ENCODE data around the gene SIGLEC1.

Gene SIGLEC1

DNA sequence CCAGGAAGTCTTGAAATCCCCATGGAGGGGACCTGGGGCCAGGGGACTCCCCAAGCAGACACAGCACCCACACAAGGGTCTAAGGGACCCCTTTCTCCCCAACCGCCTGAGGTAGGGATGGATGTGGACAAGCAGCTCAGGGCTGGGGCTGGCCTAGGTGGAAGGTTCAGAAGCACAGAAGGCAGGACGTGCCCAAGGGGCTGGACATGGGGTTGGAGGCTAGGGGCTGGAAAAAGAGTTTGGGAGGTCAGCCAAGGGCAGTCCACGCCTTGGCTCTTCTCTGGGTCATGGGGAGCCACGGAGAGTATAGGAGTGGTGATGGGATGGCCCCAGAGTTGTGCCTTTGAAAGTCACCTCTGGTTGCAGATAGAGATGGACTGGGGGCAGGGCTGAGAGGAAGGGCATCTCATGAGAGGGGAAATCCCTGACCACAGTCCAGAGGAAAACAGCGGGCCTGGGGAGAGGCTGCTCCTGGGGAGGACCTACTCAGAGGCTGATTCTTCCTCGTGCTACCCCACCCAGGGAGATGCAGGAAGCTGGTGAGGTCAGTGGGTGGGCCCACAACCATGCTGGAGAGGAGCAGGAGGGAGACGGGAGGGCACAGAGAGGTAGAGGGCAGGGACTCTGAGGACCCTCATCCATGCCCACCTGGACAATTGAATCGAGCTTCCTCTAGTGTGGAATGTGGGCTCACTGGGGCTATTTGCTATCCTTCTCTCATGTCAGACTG, 17.6 kb upstream of the SIGLEC1 start:
- Mint-ChIP-seq H3K4me3 (no peak overlapping the region), H3K9me3 (no peaks in the 10 kb centered on the region), H3K36me3 (ENCODE audit: insufficient read depth) (no peaks in the 10 kb centered on the region), H3K27me3 (peaks cover 78% of the 10 kb centered on the region), H3K27ac (ENCODE audit: low read depth) (no peak overlapping the region), H3K4me1 (no peaks in the 10 kb centered on the region)
- ATAC-seq (replicated peaks; ENCODE audit: extremely low read depth, poor library complexity, severe bottlenecking) (no peak), DNase-seq (ENCODE audit: low spot score in 2 of 2) (no peak)

DNA sequence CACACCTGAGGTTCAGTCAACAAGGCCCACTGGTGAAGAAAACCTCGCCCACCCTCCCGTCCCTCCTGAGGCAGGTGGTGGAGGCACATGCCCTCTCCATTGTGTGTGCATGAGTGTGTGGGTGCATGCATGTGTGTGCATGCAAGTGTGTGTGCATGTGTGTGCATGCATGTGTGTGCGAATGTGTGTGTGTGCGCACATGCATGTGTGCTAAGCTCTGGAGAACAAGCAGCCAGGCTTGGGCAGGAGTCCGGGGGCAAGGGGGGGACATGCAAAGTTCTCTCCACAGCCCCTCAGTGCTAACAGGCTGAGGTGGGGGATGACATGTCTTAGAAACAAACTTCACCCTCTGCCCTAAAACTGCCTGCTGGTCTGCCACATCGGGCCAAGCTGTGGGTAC, 17.0 kb upstream of the SIGLEC1 start:
- no peaks in the 10 kb centered on the region for H3K9me3 Mint-ChIP-seq
- no peak overlapping the region for H3K27ac Mint-ChIP-seq (ENCODE audit: low read depth)
- DNase-seq (ENCODE audit: low spot score in 2 of 2) = no peak
- ATAC-seq (replicated peaks; ENCODE audit: extremely low read depth, poor library complexity, severe bottlenecking) = no peak
- no peaks in the 10 kb centered on the region for H3K36me3 Mint-ChIP-seq (ENCODE audit: insufficient read depth)
- H3K4me1 Mint-ChIP-seq = no peaks in the 10 kb centered on the region
- no peak overlapping the region for H3K4me3 Mint-ChIP-seq
- H3K27me3 Mint-ChIP-seq = peaks cover 84% of the 10 kb centered on the region

DNA sequence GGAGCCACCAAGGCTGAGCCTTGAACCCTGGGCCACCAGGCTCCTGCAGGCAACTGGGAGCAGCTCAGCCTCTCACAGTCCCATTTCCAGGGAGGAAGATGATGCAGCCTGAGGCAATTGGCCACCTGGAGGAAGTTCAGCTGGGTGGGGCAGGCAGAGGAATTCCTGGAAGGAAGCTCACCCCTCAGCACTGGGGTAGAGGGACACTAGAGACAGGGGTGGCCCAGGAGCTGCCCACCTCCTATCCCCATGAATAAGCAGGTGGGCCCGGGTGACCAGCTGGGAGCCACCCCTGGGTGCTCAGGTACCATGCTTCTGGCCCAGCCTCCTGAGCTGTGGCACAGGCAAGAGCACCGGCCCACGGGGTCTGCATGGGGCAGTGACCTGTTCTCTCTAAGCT, 16.5 kb upstream of the SIGLEC1 start:
- Mint-ChIP-seq H3K27ac (ENCODE audit: low read depth) (no peak overlapping the region), H3K36me3 (ENCODE audit: insufficient read depth) (no peaks in the 10 kb centered on the region), H3K27me3 (peaks cover 86% of the 10 kb centered on the region), H3K4me3 (no peak overlapping the region), H3K4me1 (no peaks in the 10 kb centered on the region), H3K9me3 (no peaks in the 10 kb centered on the region)
- DNase-seq (ENCODE audit: low spot score in 2 of 2) (no peak), ATAC-seq (replicated peaks; ENCODE audit: extremely low read depth, poor library complexity, severe bottlenecking) (no peak)

DNA sequence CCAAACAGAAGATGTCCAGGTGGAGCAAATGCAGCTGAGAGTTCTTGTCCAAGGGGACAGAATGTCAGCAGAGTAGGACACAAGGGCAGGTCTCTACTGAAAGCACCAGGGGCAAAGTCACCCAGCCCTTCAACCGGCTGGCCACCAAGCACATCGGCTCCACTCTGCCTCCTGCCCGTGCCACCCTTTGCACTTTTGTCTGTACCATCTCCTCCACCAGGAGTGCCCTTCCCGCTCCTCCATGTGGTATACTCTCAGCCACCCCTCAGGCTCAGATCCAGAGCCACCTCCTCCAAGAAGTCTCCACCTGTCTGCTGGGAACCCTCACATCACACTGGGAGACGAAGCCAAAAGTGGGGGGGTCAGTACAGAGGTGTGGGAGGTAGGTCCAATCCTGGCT, 16.0 kb upstream of the SIGLEC1 start:
- peaks cover 82% of the 10 kb centered on the region for H3K27me3 Mint-ChIP-seq
- H3K27ac Mint-ChIP-seq (ENCODE audit: low read depth) = no peak overlapping the region
- no peaks in the 10 kb centered on the region for H3K4me1 Mint-ChIP-seq
- H3K36me3 Mint-ChIP-seq (ENCODE audit: insufficient read depth) = no peaks in the 10 kb centered on the region
- no peaks in the 10 kb centered on the region for H3K9me3 Mint-ChIP-seq
- H3K4me3 Mint-ChIP-seq = no peak overlapping the region
- ATAC-seq (replicated peaks; ENCODE audit: extremely low read depth, poor library complexity, severe bottlenecking) (no peak), DNase-seq (ENCODE audit: low spot score in 2 of 2) (no peak)

DNA sequence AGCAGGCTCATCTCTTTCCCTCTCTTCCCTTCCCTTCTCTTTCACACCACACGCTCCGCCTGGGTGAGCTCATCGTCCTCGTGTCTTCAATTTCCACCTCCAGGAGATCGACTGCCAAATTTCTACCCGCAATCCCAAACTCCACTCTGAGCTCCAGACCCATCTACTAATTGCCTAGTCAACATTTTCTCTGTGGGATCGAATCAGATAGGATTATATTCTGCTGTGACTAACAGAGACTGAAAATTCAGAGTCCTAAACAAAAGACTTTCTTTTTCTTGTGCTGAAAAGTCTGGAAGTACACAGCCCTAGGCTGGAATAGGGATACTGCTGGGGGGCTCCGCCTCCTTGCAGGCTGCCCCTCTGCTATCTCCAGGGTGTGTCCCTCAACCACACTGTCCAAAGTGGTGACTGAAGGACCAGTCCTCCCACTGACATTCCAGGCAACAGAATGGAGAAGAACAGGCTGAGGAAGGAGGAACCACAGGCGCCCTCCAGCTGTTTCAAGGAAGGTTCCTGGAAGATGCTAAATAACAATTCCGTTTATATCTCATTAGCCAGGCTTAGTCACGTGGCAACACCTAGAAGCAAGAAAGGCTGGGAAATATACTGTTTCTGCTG, 15.1 kb upstream of the SIGLEC1 start:
- no peak overlapping the region for H3K4me3 Mint-ChIP-seq
- H3K9me3 Mint-ChIP-seq = no peaks in the 10 kb centered on the region
- peaks cover 83% of the 10 kb centered on the region for H3K27me3 Mint-ChIP-seq

DNA sequence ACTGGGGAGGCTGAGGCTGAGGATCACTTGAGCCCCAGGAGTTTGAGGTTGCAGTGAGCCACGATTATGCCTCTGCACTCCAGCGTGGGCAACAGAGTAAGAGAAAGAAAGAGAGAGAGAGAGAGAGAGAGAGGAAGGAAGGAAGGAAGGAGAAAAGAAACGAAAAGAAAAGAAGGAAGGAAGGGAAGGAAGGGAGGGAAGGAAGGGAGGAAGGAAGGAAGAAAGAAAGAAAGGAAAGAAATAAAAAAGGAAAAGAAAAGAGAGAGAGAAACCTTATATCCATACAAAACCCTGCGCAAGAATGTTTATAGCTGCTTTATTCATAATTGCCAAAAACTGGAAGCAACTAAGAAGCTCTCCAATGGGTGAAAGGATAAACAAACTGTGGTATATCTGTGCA, 12.0 kb upstream of the SIGLEC1 start:
- Mint-ChIP-seq H3K27me3 (peaks cover 88% of the 10 kb centered on the region), H3K27ac (ENCODE audit: low read depth) (peak overlapping the region; percentile 29), H3K36me3 (ENCODE audit: insufficient read depth) (no peaks in the 10 kb centered on the region), H3K4me3 (no peak overlapping the region), H3K9me3 (no peaks in the 10 kb centered on the region), H3K4me1 (no peaks in the 10 kb centered on the region)
- DNase-seq (ENCODE audit: low spot score in 2 of 2) = no peak
- ATAC-seq (replicated peaks; ENCODE audit: extremely low read depth, poor library complexity, severe bottlenecking) = no peak

More for the DNA sequence above, 15.1 kb upstream of the SIGLEC1 start:
- Mint-ChIP-seq H3K4me1 (no peaks in the 10 kb centered on the region), H3K27ac (ENCODE audit: low read depth) (no peak overlapping the region), H3K36me3 (ENCODE audit: insufficient read depth) (no peaks in the 10 kb centered on the region)
- ATAC-seq (replicated peaks; ENCODE audit: extremely low read depth, poor library complexity, severe bottlenecking) (no peak), DNase-seq (ENCODE audit: low spot score in 2 of 2) (no peak)

DNA sequence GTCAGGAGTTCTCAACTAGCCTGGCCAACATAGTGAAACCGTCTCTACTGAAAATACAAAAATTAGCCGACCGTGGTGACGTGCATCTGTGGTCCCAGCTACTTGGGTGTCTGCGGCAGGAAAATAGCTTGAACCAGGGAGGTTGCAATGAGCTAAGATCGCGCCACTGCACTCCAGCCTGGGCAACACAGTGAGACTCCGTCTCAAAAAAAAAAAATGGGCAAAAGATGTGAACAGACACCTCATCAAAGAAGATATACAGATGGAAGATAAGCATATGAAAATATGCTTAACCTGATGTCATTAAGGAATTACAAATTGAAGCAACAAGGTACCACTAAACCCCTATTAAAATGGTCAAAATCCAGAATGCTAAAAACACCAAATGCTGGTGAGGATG, 10.9 kb upstream of the SIGLEC1 start:
- DNase-seq (ENCODE audit: low spot score in 2 of 2) (no peak), ATAC-seq (replicated peaks; ENCODE audit: extremely low read depth, poor library complexity, severe bottlenecking) (no peak)
- H3K27ac Mint-ChIP-seq (ENCODE audit: low read depth) = no peak overlapping the region
- H3K9me3 Mint-ChIP-seq = no peaks in the 10 kb centered on the region
- peaks cover 88% of the 10 kb centered on the region for H3K27me3 Mint-ChIP-seq
- H3K4me3 Mint-ChIP-seq = no peak overlapping the region
- H3K4me1 Mint-ChIP-seq = no peaks in the 10 kb centered on the region
- no peaks in the 10 kb centered on the region for H3K36me3 Mint-ChIP-seq (ENCODE audit: insufficient read depth)

DNA sequence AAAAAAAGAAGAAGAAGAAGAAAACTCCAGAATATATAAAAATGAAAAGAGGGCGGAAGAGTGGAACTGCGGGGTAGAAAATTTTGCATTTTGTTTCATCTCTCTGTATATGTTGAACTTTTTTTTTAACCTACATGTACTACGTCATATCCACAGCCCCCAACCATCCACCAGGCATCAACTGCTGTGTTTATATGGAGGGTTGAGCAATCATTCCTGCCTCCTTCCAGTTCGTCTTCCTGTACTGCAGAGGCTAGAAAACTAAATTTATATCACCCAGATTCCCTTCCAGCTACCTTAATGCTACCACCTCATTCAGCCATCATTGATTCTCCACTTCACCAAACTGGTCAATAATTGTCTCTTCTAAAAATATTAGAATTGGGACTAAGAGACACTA, 9.5 kb upstream of the SIGLEC1 start:
- H3K9me3 Mint-ChIP-seq = no peaks in the 10 kb centered on the region
- H3K4me3 Mint-ChIP-seq = no peak overlapping the region
- no peaks in the 10 kb centered on the region for H3K36me3 Mint-ChIP-seq (ENCODE audit: insufficient read depth)
- peaks cover 88% of the 10 kb centered on the region for H3K27me3 Mint-ChIP-seq
- no peaks in the 10 kb centered on the region for H3K4me1 Mint-ChIP-seq
- ATAC-seq (replicated peaks; ENCODE audit: extremely low read depth, poor library complexity, severe bottlenecking) (no peak), DNase-seq (ENCODE audit: low spot score in 2 of 2) (no peak)
- H3K27ac Mint-ChIP-seq (ENCODE audit: low read depth) = no peak overlapping the region

DNA sequence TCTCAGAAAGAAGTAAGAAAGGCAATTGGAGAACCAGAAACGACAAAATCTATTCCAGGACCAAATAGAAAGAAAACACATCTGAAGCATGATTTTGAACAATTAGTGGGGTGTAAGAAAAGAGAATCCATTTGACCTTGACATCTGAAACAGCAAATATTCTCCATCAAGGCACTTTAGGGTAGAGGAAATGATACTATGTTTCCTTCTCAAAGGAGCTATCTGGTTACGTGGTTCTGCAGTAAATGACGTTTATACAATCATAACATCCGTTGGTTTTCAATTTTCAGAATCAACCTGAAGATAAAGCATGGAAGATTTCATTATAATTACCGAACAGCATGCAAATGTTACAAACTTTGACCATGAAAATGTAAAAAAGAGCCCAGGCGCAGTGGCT, 8.2 kb upstream of the SIGLEC1 start:
- Mint-ChIP-seq H3K27me3 (peaks cover 84% of the 10 kb centered on the region), H3K27ac (ENCODE audit: low read depth) (no peak overlapping the region), H3K4me1 (no peaks in the 10 kb centered on the region), H3K36me3 (ENCODE audit: insufficient read depth) (no peaks in the 10 kb centered on the region), H3K4me3 (no peak overlapping the region), H3K9me3 (no peaks in the 10 kb centered on the region)
- no peak for ATAC-seq (replicated peaks; ENCODE audit: extremely low read depth, poor library complexity, severe bottlenecking)
- no peak for DNase-seq (ENCODE audit: low spot score in 2 of 2)

DNA sequence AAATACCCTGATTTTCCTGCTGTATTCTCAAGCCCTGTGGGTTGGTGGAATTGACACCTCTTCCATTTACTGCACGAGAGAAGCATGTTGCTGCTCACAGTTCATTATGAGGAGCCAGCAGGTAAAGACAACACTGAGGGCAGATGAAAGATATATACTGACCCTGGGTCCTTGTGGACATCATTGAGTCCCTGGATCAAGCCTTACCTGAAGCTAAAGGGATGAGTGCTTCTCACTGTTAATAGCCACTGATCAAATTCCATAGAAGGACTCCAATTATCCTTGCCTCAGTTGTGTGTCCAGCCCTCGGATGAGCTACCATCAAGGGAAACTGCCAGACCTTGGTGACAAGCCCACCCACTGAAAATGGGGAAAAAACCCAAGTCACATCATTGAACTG, 7.7 kb upstream of the SIGLEC1 start:
- Mint-ChIP-seq H3K27me3 (peaks cover 81% of the 10 kb centered on the region), H3K9me3 (no peaks in the 10 kb centered on the region), H3K4me1 (no peaks in the 10 kb centered on the region), H3K36me3 (ENCODE audit: insufficient read depth) (no peaks in the 10 kb centered on the region), H3K4me3 (no peak overlapping the region), H3K27ac (ENCODE audit: low read depth) (no peak overlapping the region)
- DNase-seq (ENCODE audit: low spot score in 2 of 2) (no peak), ATAC-seq (replicated peaks; ENCODE audit: extremely low read depth, poor library complexity, severe bottlenecking) (no peak)

DNA sequence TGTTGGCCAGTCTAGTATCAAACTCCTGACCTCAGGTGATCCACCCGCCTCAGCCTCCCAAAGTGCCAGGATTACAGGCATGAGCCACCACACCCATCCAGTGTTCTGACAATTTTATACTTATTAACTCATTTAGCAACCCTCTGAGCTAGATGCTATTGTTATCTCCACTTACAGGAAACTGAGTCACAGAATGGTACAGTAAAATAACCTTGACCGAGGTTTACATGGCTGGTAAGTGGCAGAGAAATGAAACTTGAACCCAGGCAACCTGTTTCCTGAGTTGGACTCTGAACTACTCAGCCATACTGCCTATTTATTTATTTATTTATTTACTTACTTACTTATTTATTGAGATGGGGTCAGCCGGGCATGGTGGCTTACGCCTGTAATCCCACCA, 6.6 kb upstream of the SIGLEC1 start:
- Mint-ChIP-seq H3K9me3 (no peaks in the 10 kb centered on the region), H3K4me3 (no peak overlapping the region), H3K4me1 (no peaks in the 10 kb centered on the region), H3K27me3 (peaks cover 70% of the 10 kb centered on the region), H3K36me3 (ENCODE audit: insufficient read depth) (no peaks in the 10 kb centered on the region), H3K27ac (ENCODE audit: low read depth) (no peak overlapping the region)
- DNase-seq (ENCODE audit: low spot score in 2 of 2) (no peak), ATAC-seq (replicated peaks; ENCODE audit: extremely low read depth, poor library complexity, severe bottlenecking) (no peak)

DNA sequence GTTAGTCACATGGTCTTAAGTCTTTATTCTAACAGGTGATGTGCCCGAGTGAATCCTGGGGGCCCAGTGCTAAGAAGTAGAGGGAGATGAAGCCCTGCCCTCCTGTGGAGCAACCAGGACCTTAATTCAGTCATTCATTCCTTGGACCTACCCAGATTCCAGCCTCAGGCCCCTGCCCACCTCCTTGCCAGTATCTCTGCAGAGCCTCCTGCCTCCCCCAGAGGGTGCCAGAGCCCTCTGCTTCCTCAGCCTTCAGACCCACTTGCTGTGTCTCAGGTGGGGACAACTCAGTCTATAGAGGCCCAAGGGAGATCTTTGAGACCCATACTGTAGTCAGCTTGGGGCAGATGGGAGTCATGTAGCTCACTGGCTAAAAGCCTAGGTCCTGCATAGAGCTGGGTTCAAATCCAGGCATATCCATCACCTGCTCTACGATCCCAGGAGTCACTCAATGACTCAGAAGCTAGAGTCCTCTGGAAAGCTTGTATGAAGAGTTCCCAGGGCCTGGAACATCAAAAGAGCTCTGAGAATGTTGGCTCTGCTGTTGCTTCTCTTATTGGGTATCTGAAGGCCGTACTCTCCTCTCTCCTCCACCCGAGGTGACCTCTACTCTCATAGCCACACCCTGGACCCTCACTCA, 3.9 kb upstream of the SIGLEC1 start:
- Mint-ChIP-seq H3K36me3 (ENCODE audit: insufficient read depth) (peaks cover 2% of the 10 kb centered on the region), H3K4me1 (no peaks in the 10 kb centered on the region), H3K27me3 (peaks cover 58% of the 10 kb centered on the region), H3K9me3 (no peaks in the 10 kb centered on the region), H3K27ac (ENCODE audit: low read depth) (no peak overlapping the region), H3K4me3 (no peak overlapping the region)
- DNase-seq (ENCODE audit: low spot score in 2 of 2) (no peak), ATAC-seq (replicated peaks; ENCODE audit: extremely low read depth, poor library complexity, severe bottlenecking) (no peak)

DNA sequence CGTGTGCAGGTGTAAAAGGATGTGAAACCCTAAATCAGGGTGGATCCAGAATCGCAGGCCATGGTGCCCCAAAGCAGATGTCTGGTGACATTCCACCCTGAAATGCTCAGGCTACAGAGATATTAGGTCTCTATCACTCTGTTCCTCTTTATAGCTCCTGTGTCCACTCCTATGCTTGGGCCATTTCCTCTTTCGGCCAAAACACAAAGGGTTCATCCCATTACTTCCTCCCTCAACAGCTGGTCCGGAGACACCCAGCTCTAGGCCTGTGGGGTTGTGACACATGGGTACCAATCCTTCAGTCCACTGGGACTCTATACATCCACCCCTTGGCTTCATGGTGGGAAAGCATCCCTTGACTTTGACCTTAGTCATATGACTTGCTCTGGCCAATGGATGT, 1.7 kb upstream of the SIGLEC1 start:
- Mint-ChIP-seq H3K4me3 (no peak overlapping the region), H3K27me3 (peaks cover 40% of the 10 kb centered on the region), H3K9me3 (no peaks in the 10 kb centered on the region), H3K27ac (ENCODE audit: low read depth) (no peak overlapping the region), H3K36me3 (ENCODE audit: insufficient read depth) (peaks cover 2% of the 10 kb centered on the region), H3K4me1 (peaks cover 6% of the 10 kb centered on the region)
- ATAC-seq (replicated peaks; ENCODE audit: extremely low read depth, poor library complexity, severe bottlenecking) (no peak), DNase-seq (ENCODE audit: low spot score in 2 of 2) (no peak)
